ENCODE data around the gene RAMAC.
"Not testable (repeated sequence)": the region's sequence is repeated elsewhere in the genome, so short reads cannot be mapped to it uniquely, and the experiment has no call there.

The RAMAC gene

DNA sequence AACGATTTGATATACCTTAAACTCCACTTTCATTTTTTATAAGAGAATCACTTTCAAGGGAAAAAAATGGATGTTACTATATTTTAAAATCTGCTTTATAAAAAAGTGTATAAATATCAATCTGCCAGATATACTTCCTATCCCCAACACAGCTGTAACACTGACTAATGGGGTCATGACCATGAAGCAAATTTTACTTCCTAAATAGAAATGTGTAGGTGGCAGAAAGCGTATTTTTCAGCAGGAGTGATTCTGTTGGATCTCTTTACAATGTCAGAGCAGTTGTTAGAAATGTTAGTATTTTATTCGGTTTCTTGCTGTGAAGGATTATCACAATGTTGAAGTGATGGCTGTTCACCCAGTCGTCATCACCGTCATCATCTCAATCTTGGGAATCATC lies 30.9 kb downstream of the RAMAC start:
- no peak for DNase-seq

DNA sequence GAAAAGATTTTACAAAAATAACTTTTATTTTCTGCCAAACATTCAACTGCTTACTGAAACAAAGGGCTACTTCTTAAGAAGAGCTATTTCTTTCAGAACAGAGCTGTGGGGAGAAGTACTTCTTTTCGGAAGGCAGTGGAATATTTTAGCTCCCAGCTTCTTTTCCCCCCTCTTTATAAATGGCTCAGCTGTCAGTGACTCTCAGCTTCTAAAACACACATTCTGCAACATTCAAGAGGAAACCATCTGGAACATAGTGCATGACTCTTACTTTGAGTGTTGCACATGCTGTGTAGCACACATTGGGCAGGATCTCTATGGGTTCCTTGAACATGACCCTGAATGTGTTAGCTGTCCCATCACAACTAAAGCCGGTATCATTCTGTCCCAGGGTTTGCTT lies 32.4 kb downstream of the RAMAC start:
- no peak for DNase-seq

DNA sequence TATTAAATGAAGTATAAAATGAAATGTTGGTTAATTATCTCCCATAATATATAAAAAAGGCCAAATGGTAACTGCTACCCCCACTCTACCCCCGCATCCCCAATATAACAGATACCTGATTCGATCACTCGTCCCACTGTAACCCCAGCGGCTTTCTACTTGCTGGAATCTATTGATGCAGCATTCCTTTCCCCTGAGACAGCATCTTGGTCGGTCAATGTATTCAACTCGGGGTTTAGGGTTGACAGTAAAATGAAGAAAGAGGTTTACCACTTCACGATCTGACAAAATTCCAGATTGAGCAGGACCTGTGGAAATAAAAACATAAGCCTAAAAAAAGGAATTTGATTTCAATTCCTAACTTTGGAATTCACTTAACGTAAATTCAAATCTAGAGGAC lies 44.0 kb downstream of the RAMAC start:
- no peak for DNase-seq

DNA sequence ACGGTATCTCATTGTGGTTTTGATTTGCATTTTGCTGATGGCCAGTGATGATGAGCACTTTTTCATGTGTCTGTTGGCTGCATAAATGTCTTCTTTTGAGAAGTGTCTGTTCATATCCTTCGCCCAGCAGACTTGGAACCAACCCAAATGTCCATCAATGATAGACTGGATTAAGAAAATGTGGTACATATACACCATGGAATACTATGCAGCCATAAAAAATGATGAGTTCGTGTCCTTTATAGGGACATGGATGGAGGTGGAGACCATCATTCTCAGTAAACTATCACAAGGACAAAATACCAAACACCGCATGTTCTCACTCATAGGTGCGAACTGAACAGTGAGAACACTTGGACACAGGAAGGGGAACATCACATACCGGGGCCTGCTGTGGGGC lies 45.2 kb downstream of the RAMAC start:
- DNase-seq = not testable (repeated sequence)

DNA sequence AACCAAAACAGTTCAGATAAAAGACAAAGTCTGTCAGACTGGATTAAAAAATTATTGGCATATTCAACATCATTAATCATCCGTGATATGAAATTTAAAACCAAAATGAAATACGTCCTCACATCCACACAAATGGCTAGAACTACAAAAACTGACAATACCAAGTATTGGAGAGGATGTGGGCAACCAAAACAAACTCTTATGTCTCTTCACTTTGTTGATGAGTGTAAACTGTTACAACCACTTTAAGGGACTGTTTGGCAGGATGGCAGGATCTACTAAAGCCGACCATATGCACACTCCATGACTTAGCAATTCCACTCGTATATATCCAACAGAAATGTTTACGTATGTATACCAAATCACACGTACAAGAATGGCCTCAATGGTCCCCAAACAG lies 50.2 kb downstream of the RAMAC start:
- DNase-seq = no peak

DNA sequence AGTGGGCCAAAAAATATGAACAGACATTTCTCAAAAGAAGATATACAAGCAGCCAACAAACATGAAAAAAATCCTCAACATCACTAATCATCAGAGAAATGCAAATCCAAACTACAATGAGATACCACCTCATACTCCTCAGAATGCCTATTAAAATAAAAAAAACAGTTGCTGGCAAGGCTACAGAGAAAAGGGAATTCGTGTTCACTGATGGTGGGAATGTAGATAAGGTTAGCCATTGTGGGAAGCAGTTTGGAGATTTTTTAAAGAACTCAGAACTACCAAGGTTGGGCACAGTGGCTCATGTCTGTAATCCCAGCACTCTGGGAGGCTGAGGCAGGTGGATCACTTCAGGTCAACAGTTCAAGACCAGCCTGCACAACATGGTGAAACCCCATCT lies 53.2 kb downstream of the RAMAC start:
- no peak for DNase-seq

All from left hindlimb (tissue), 1 donor.